GM18517 (cell line): ENCODE results near the gene SHQ1.
"Not testable (repeated sequence)": the region's sequence is repeated elsewhere in the genome, so short reads cannot be mapped to it uniquely, and the experiment has no call there.

Experiments
- ATAC-seq: cut with Tn5 transposase; IDR thresholded peaks from one replicate; pipeline ENCODE4 v1.9.1; 2021; ENCODE audit warnings: mild to moderate bottlenecking, moderate library complexity; ENCODE audit not compliant: unreplicated experiment

SHQ1 gene

DNA sequence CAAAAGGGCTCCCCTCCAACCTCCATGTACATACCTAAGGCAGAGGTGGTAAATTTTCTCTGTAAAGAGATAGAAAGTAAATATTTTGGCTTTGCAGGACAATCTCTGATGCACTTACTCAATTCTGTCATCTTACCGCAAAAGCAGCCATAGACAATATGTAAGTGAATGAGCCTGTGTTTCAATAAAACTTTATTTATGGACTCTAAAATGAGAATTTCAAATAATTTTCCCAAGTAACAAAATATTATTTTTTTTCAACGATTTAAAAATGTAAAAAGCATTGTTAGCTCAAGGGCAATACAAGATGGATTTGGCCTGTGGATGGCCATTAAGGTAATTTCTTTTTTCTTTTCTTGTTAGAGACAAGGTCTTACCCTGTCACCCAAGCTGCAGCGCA, 44.7 kb downstream of the SHQ1 start:
- ATAC-seq: no peak

DNA sequence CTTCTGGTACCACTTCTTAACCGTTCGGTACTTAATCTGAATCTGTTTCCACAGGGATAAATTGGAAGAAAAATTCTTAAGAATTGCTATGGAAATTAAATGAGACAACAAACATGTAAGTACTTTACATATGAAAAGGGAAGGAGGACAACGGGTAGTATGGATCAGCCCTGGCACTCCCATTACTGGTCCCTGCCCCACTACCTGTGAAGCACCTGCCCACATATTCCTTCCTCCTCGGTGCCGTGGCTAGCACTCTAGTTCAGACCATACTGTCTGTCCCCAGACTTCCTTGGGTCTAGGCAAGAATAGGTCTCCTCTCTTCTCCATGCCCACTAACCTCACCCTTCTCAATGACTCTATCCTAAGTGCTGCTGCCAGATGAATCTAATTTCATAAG, 46.2 kb downstream of the SHQ1 start:
- no peak for ATAC-seq

DNA sequence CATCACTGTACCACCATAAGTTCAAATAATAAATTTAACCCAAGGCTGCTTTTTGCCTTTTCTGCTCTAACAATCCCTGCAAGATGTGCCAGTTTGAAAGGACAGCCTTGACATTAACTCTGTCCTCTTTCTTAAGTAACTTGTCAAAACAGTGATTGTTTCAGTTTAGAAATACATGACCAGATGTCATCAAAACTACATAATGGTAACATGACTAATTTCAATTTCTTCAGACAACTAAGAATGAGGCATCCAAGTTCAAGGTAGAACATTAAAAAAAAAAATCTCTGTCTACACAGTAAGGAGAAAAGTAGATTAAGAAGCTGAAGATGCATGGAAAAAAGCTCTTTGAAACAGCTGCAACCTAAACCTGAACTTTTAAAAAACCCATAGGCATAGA, 47.4 kb downstream of the SHQ1 start:
- no peak for ATAC-seq

DNA sequence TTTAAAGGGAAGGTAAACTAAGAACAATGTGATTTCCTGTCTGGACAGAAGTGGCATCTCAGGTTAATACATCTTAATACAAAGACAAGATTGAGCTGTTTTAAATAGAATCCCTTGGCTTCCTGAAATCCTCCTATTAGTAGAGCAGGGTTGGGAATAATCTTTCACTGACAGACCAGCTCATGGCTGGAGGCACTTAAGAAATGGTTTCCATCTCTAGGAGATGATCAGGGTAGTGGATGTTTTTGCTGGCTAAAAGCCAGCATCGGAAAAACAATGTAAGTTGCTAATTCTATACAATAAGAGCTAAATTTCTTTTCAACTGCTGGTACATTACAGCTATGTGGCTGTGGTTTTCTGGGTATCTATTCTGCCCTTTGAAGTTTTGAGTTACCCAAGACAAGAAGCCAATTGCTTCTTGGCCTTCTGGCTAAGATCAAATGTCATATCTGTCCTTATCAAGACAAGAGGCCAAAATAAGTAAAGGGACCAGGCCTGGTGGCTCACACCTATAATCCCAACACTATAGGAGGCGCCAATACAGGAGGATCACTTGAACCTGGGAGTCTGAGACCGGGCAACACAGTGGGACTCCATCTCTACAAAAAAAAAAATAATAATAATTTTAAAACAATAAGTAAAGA, 49.6 kb downstream of the SHQ1 start:
- no peak for ATAC-seq

DNA sequence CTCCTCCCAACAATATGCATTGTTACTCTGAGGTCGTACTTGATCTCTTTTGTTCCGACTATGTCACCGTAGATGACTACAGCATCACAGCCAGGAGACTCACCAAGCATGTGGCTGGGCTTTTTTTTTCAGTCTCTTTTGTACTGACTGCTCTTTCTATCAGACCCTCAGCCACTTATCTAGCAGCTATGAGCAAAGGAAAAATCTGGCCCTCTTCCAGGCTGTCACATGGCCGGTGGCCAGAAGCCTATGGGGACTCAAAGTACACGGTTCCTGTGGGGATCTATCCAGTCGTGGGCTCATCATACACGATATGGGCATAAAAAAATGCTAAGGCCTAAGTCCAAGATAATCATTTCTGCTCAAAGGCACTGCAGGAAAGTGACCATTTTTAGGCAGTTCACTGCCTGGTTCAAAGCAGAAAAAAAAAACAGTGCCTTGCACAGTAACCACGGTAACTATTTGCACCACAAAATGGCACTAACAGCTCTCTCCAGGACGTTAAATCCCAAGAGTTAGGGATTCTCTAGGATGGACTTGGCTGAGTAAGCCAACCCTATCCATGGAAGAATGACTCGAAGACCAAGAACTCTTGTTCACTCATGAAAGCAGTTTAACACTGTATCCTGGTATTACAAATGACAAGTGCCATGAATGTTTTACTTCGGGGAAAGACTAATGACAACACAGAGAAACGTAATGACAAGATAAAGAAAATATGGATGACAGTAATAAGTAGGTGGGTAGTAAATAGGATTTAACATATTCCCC, 50.3 kb downstream of the SHQ1 start:
- no peak for ATAC-seq

DNA sequence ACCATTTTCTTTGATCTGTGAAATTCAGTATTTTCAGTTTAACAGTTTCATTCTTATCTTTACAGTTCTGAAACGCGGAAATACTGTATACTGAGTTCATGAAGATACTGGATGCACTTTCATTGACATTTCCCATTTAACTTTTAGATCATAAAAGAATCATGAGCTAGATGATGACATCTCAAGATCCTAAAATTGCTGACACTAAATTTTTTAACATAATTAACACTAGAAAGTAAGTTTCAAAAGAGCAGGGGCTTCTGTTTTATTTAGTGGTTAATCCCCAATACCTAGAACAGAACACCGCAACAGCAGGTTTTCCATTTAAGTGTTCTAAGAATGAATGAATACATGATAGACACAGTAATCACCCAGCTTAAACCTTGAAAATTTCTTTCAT, 54.2 kb downstream of the SHQ1 start:
- ATAC-seq: no peak

DNA sequence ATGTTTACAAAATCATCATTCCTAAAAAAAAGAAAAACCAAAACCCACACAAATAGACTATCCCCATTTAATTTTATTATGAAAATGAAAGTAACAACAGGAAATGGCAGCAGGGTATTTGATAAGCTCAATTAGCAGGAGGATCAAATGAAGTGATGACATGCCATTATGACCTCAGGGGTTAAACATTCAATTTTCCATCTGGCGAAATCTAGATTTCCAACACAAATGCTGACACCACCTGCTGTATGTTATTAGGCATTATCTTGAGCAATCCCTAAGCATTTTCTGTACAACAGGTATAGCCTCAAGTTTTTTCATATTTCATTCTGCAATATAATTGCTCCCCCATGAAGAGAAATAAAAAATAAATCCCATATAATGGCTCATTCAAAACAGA, 57.1 kb downstream of the SHQ1 start:
- no peak for ATAC-seq

DNA sequence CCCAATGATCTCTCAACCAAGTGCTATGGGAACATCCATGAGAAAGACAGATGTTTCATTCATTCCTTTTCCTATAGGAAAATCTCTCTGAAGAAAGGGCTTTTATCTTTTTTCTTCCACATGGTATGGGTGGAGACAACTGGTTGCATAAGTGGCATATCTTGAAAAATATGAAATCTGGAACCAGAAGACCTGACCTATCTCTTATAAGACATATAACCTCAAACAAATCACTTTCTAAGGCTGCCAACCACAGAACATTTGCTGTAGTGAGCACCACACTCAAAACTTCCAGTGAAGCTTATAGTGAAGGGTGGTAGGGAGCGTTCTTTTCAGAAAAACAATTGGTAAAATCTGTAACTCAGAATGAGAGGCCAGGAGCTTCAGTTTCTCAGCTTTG, 58.5 kb downstream of the SHQ1 start:
- ATAC-seq: no peak

DNA sequence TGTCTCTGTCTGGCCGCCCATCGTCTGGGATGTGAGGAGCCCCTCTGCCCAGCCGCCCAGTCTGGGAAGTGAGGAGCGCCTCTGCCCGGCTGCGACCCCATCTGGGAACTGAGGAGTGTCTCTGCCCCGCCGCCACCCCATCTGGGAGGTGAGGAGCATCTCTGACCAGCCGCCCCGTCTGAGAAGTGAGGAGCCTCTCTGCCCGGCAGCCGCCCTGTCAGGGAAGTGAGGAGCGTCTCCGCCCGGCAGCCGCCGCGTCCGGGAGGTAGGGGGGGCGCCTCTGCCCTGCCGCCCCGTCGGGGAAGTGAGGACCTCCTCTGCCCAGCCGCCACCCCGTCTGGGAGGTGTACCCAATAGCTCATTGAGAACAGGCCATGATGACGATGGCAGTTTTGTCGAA, 60.0 kb downstream of the SHQ1 start:
- not testable (repeated sequence) for ATAC-seq

DNA sequence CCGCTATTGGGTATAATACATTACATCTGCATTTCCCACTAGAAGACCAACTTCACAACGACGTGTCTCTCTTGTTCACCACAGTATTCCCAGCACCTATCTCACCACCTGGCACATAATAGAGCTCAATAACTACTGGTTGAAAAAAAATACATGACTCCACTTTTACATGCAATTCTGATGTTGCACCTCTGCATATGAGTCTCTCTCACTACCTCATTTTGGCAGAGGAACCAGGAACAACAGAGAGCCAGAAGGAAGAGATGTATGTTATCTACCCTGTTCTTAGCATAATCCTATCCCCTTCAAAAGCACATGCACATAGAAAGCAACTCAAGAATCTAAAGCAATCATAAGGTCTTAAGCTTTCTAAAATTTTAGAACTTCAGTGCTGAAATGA, 61.6 kb downstream of the SHQ1 start:
- ATAC-seq: no peak

DNA sequence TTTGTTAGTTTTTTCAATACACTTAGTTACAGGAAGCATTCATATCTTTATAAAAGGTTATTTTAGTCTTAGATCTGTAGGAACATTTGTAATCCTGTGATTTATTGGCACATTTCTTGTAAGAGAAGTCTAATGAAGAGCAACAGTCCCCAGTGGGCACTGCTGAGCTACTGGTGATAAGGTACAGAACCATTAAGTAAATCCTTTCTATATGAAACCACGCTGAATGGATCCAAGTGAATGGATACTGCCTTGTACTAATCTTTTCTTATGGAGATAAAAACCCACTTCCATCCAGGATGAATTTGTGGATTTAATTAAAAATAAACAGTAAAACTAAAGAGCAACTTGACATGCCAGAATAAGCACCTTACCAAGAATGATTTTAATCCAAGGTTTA, 64.0 kb downstream of the SHQ1 start:
- no peak for ATAC-seq

DNA sequence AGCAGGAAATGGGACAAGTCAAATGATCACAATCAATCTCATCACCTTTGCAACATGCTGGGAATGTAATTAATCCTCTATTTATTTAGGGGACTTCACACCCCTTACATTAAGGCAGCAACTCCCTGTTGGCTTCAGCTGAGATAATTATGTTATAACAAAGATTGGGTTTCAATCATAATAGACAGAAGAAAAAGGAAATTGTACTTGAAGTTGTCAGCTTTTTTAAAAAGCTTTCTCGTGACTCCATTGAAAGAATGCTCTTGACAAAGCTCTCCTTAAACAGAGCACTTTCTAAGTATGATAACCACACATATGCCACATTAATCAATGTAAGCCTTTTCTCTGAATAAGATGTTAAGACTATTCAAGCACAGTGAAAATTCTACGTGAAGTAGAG, 65.7 kb downstream of the SHQ1 start:
- no peak for ATAC-seq

DNA sequence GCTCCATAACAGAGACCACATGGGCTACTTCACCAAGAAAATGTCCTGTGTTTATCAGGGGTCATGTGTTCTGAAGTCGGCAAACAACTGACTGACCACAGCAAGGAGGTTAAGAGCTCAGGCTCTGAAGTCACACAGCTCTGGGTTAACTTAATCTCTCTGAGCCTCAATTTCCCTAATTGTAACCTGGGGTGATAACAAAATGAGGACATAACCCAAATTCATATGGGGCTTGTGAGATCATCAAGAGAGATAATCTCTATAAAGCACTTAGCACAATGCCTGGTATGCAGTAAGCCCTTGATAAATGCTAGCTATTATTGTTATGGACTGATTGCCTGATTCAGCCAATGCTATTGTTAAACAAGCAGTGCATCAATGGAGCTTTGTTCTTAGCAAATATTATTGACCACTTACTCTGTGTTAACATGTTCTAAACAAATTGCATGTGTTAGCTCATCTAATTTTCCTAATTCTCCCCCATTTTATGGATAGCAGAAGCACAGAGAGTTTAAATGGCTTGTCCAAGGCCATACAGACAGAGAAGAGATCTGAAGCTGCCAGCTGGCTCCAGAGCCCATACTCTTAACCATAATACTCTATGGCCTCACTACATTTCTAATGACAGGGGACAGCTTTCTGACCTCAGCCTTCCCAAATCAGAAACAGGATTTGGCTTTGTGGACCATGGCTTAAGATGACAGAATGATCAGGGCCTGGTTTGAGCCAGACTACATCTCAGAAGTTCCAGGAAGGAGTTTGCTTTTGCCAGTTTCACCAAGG, 78.3 kb downstream of the SHQ1 start:
- no peak for ATAC-seq

DNA sequence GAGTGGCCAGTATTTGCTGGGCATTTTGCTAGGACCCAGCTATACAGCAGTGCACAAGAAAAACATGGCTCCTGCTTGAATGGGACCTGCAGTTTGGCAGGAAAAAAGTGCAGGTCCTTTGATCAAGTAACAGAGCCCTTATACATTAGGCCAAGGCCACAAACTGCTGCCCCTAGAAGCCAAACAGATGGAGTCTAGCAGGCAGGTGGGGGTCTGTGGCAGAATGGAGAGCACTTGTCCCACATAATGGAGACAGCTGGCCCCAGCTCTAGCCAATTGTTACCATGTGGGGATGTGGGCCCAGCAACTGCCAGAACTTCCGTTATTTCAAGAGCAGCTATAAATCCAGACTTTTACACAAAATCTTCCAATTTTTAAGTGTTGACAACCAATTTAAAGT, 79.3 kb downstream of the SHQ1 start:
- no peak for ATAC-seq

DNA sequence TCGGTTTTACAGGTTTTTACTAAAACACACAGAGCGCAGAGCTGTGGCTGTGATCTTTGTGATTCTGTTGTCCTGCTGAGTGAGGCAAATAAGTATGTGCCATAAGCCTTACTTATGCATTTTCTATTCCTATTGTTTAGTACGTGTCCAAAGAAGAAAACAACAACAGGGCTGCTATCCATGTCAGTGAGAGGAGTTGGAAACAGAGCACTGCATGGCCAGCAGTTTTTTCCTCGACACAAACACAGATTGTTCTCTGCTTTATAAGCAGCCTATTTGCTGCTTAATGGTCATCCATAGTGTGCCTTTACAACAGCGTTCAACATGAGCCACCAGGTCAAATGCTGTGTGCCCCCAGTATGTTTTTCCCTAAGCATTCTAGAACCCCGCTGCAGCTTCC, 79.8 kb downstream of the SHQ1 start:
- ATAC-seq: no peak

DNA sequence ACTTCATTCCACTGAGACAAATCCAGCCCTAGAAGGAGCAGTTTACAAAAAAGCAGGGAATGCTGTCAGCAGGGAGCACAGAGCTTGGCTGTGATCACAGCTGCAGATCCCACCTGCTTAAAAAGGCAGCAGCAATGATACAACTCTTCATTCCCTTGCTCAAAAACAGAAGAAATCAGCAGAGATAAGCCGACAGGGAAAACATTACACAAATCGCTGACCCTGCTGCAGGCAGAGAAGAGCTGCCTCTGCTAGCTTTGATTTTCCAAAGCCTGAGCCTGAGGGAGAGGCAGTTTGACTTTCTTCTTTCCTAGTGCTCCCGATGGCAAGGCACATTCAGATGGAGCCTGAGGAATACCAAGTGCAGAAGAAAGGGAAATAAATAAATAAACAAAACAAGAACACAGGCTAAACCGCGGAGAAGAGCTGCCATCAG, 80.2 kb downstream of the SHQ1 start:
- ATAC-seq: no peak

DNA sequence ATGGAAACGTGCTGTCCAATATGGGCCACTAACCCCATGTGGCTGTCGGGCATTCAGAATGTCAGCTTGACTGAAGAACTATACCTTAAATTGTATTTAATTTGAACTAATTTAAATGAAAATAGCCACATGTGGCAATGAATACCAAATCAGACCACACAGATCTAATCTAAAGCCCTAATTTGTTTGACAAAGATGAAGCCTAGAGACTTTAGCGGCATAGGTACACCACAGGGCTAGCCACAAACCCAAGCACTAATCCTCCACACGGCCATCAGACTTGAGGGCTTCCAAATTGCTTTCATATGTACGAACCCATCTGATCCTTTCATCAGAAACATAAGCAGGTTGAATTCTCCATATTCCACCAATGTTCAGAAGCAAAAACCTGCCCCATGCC, 81.4 kb downstream of the SHQ1 start:
- no peak for ATAC-seq

DNA sequence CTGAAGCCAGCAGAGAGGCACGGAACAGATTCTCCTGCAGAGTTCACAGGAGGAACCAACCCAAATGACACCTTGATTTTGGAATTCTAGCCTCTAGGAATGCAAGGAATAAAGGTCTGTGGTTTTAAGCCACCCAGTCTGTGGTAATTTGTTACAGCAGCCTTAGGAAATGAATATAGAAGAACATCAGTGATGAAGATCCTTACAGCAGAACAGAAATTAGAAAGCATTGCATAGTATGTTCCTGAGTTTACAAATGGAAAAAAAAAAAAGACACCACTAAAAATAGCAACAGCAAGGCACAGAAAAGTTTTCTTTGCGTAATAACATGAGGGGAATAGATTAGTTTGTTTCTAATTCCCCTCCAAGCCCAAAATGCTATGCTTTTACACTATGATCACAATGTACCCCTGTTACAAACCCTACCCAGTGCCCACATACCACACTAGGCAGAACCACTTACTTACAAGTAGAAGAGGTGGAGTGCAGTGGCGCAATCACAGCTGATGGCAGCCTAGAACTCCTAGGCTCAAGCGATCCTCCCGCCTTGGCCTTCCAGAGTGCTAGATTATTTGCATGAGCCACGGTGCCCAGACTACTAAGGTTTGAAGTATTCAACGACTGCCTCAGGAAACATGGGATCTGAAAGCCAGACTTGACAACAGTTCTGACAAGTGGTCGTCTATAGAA, 84.3 kb downstream of the SHQ1 start:
- no peak for ATAC-seq

DNA sequence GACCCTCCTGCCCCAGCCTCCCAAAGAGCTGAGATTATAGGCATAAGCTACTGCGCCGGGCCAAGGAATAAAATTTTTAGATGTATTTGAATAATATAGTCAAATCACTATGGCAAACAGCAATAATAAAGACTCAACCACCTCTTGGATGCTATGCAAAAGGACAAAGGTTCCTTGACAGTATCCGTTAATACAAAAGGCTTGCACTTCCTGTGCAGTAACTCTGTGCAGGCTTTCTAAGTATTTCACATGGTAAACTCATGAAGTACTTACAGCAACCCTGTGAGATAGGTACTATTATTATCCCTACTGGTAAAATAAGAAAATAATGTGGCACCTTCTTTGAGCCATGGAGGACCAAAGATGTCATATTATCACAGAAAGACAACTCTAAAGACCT, 86.8 kb downstream of the SHQ1 start:
- ATAC-seq: no peak

DNA sequence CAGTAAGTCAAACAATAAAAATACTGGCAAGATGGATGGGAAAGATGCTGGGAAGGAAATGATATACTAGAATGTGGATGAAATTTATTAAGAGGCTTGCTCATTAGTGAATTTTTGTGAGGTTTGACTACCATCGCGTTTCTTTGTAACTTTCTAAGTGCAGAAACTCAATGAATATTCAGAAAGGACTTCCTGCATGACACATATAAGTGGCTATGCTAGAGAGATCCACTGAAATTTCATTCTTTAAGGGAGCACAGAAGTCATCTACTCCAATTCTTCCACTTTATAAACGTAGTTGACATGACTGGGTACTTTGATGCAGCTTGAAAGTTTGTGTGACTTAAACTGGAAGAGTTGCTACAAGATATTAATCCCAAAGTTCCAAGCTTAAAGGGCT, 88.0 kb downstream of the SHQ1 start:
- no peak for ATAC-seq

DNA sequence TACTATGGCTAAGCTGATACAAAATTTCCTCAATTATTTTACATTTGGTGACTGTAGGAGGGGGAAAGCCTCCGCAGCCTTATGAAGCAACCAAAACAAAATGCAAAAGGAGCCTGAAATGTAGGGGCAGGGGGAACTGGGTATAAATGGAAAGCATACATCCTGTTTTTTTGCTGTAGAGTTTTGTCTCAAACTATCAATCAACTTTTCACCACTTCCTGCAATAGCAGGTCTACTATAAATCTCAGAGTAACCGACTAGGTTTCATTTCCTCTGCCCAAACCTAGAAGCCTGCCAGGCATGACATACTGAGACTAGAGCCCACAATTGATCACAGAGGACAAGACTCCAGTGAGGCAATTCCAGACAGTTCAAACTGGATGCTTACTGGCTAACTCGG, 91.3 kb downstream of the SHQ1 start:
- peak; percentile 100 for ATAC-seq
